ENCODE measurements around the gene CHP2. TPM values are rescaled to one million over a fixed set of nuclear protein-coding genes. Genes with fewer than 3 reads are reported as not detected.

Gene CHP2
- total RNA-seq, 4 donors from 2014 or later, result 0.09 to 0.38 TPM; not detected in 2

DNA sequence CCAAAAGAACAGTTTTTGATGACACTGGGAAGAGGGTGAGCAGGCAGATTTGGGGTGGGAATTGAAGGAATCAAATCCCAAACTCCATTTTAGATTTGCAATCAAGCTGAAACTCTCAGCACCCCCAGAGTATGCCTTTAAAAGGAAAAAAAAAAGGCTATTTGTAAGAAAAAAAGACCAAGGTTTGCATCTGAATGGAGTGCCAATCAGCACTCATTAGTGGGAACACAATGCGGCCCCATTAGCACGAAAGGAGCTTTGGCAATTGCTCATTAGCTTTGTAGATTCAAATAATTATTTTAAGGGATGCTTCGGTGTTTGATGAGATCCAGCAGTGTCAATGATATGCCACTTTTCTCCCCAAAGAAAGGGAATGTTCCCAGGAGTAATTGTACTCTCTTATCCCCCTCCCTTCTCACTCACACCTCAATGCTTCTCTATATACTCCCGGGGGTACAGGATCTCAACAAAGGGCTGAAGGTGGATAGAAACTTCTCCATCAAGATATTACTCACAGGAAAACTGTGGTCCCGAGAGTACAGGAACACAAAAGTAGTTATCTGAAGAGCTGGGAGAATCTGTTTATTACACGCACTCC is 32.2 kb downstream of the CHP2 start:
- Histone ChIP-seq H3K27ac (no peak overlapping the region), H3K4me1 (no peaks in the 10 kb centered on the region), H3K4me3 (no peak overlapping the region), H3K9me3 (no peaks in the 10 kb centered on the region), H3K36me3 (no peaks in the 10 kb centered on the region), H3K27me3 (peaks cover 0 to 35% (median 0%) of the 10 kb centered on the region in 4 donors)
- 33 to 42% methylated on average over 5 to 6 of the region's 6 CpGs for WGBS, 2 donors
- TF ChIP-seq POLR2A (IDR thresholded peaks at IDR 0.05), result no peak
- TF ChIP-seq, protein P1, sequence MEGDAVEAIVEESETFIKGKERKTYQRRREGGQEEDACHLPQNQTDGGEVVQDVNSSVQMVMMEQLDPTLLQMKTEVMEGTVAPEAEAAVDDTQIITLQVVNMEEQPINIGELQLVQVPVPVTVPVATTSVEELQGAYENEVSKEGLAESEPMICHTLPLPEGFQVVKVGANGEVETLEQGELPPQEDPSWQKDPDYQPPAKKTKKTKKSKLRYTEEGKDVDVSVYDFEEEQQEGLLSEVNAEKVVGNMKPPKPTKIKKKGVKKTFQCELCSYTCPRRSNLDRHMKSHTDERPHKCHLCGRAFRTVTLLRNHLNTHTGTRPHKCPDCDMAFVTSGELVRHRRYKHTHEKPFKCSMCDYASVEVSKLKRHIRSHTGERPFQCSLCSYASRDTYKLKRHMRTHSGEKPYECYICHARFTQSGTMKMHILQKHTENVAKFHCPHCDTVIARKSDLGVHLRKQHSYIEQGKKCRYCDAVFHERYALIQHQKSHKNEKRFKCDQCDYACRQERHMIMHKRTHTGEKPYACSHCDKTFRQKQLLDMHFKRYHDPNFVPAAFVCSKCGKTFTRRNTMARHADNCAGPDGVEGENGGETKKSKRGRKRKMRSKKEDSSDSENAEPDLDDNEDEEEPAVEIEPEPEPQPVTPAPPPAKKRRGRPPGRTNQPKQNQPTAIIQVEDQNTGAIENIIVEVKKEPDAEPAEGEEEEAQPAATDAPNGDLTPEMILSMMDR (IDR thresholded peaks at IDR 0.05), result no peak
- DNase-seq, result no peak
- intact Hi-C loops (cut with DNase I), result no loop called here

DNA sequence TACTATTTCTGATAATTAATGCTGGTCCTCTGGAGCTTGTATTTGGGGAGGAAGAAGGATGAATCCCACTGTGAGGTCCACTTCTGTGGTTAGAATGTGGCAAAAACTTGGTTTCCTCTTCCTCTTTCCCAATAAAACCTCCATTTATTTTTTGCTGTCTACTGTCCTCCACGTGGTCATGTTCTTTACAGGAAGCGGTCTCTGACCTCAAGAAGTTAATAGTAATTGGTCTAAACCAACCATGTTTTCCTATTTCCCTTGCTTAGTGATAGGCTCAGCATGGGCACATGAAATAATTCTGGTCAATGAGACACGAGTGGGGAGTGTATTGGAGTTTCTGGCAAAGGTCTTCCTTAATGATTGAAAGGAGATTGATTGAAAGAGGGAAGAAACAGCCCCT is 33.9 kb downstream of the CHP2 start:
- no peak for DNase-seq
- no peak overlapping the region for H3K27ac ChIP-seq
- no peaks in the 10 kb centered on the region for H3K9me3 ChIP-seq
- 43 to 59% methylated on average over 3 of the region's 3 CpGs for WGBS, 2 donors
- H3K4me3 ChIP-seq, result no peak overlapping the region
- TF ChIP-seq, protein P1 (IDR thresholded peaks at IDR 0.05), result no peak
- TF ChIP-seq POLR2A (IDR thresholded peaks at IDR 0.05), result no peak
- no peaks in the 10 kb centered on the region for H3K4me1 ChIP-seq
- no peaks in the 10 kb centered on the region for H3K36me3 ChIP-seq
- H3K27me3 ChIP-seq, result peaks cover 0 to 33% (median 0%) of the 10 kb centered on the region in 4 donors
- intact Hi-C loops (cut with DNase I), result no loop called here

DNA sequence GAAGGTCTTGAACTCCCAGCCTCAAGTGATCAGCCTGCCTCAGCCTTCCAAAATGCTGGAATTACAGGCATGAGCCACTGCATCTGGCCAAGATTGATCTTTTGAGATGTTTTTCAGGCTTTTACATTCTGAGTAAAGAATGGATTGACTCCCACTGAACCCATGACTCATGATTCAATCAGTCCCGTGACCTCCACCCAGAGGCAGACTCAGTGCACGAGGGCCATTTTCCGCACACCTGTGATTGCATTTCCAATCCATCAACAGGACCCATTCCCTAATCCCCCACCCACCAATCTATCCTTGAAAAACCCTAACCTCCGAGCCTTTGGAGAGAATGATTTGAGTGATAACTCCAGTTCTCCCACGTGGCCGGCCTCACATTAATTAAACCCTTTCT is 40.6 kb downstream of the CHP2 start:
- no peak for DNase-seq
- 76 to 78% methylated on average over 5 to 6 of the region's 6 CpGs for WGBS, 2 donors
- intact Hi-C loops (cut with DNase I), result no loop called here

DNA sequence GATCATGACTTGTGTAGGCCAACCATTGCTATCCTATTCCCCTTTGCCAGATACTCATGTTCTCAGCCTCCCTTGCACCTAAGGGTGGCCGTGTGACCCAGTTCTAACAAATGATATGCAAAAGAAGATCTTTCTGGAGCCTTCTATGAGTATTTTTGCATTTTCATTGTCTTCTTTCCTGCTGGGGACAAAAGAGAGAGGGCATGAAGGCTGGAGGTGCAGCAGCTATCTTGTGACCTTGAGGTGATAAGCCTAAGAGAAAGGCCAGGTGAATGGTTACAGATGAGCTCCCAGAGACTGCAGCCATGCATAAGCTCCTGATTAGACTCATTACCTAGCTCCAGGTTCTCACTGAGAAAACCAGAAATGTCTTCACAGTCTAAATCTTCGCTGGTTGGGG is 42.1 kb downstream of the CHP2 start:
- intact Hi-C loops (cut with DNase I), result no loop called here
- DNase-seq, result no peak
- no peaks in the 10 kb centered on the region for H3K4me1 ChIP-seq
- no peak overlapping the region for H3K4me3 ChIP-seq
- H3K27ac ChIP-seq, result no peak overlapping the region
- TF ChIP-seq, protein P1 (IDR thresholded peaks at IDR 0.05), result no peak
- TF ChIP-seq POLR2A (IDR thresholded peaks at IDR 0.05), result no peak
- 67 to 79% methylated on average over 2 of the region's 2 CpGs for WGBS, 2 donors
- H3K9me3 ChIP-seq, result no peaks in the 10 kb centered on the region
- no peaks in the 10 kb centered on the region for H3K36me3 ChIP-seq
- peaks cover 0 to 17% (median 0%) of the 10 kb centered on the region in 4 donors for H3K27me3 ChIP-seq

More for the DNA sequence above, 40.6 kb downstream of the CHP2 start:
- Histone ChIP-seq H3K4me3 (no peak overlapping the region), H3K4me1 (no peaks in the 10 kb centered on the region), H3K36me3 (no peaks in the 10 kb centered on the region), H3K27me3 (peaks cover 0 to 17% (median 0%) of the 10 kb centered on the region in 4 donors), H3K9me3 (no peaks in the 10 kb centered on the region), H3K27ac (no peak overlapping the region)
- no peak for TF ChIP-seq POLR2A (IDR thresholded peaks at IDR 0.05)
- TF ChIP-seq, protein P1 (IDR thresholded peaks at IDR 0.05), result no peak

DNA sequence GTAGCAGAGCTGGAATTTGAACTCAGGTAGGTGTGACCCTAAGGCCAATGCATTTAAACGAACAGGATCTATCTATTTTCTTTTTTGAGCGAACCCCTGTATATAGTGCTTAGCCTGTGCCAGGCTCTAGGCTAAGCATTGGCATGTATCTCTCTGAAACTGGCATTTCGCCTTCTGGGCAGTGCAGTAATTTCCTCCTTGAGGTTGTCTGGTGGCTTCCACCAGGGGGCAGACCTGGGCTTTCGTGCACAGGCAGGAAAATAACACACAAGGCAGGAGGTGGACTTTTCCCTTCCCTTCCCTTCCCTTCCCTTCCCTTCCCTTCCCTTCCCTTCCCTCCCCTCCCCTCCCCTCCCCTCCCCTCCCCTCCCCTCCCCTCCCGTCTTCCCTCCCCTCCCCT is 46.6 kb downstream of the CHP2 start:
- no peaks in the 10 kb centered on the region for H3K36me3 ChIP-seq
- H3K27ac ChIP-seq, result no peak overlapping the region
- H3K4me1 ChIP-seq, result peaks cover 0 to 7% (median 0%) of the 10 kb centered on the region in 3 donors
- TF ChIP-seq POLR2A (IDR thresholded peaks at IDR 0.05), result no peak
- TF ChIP-seq, protein P1 (IDR thresholded peaks at IDR 0.05), result peak; percentile 47 to 73 (median 61)
- H3K9me3 ChIP-seq, result no peaks in the 10 kb centered on the region
- intact Hi-C loops (cut with DNase I), result loop anchor here (5.0 to 10.0 kb wide), 2 partner anchors 211 to 703 kb away; no protein-coding TSS in a partner anchor
- H3K4me3 ChIP-seq, result no peak overlapping the region
- DNase-seq, result no peak
- WGBS, 2 donors, result 3 to 6% methylated on average over 4 to 5 of the region's 5 CpGs
- peaks cover 0 to 14% (median 0%) of the 10 kb centered on the region in 4 donors for H3K27me3 ChIP-seq

All from esophagus squamous epithelium (tissue), 5 donors.